ENCODE data around the gene ALLC. TPM values are rescaled to one million over a fixed set of nuclear protein-coding genes. Genes with fewer than 3 reads are reported as not detected.
A peak's percentile ranks its signal among the peaks of the same experiment; 100 is the strongest.
"Not testable (repeated sequence)": the region's sequence is repeated elsewhere in the genome, so short reads cannot be mapped to it uniquely, and the experiment has no call there.

Gene ALLC
- total RNA-seq (not detected in 2 replicates), polyA plus RNA-seq (not detected in 2 replicates)

GRCh38 chr2:3657881-3658280, at the start of gene ALLC:
ALLC (plus strand) TSS chr2:3658200; CDS start chr2:3671158, 12,958 bp downstream.
- Histone ChIP-seq H3K9me3 (ENCODE audit: low read depth) (no peaks in the 10 kb centered on the region), H3K4me3 (no peak within 1 kb of the TSS), H3K27me3 (no peaks in the 10 kb centered on the region), H3K36me3 (no peaks in the 10 kb centered on the region), H3K27ac (peak within 1 kb of the TSS; percentile 65), H3K4me1 (ENCODE audit: low read depth) (peaks cover 21% of the 10 kb centered on the region)
- no peak for DNase-seq (ENCODE audit: low read depth in 1 of 2, low spot score in 1 of 2)
- TF ChIP-seq, protein P1, sequence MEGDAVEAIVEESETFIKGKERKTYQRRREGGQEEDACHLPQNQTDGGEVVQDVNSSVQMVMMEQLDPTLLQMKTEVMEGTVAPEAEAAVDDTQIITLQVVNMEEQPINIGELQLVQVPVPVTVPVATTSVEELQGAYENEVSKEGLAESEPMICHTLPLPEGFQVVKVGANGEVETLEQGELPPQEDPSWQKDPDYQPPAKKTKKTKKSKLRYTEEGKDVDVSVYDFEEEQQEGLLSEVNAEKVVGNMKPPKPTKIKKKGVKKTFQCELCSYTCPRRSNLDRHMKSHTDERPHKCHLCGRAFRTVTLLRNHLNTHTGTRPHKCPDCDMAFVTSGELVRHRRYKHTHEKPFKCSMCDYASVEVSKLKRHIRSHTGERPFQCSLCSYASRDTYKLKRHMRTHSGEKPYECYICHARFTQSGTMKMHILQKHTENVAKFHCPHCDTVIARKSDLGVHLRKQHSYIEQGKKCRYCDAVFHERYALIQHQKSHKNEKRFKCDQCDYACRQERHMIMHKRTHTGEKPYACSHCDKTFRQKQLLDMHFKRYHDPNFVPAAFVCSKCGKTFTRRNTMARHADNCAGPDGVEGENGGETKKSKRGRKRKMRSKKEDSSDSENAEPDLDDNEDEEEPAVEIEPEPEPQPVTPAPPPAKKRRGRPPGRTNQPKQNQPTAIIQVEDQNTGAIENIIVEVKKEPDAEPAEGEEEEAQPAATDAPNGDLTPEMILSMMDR (IDR thresholded peaks at IDR 0.05; ENCODE audit: low read depth, low read length): no peak

DNA sequence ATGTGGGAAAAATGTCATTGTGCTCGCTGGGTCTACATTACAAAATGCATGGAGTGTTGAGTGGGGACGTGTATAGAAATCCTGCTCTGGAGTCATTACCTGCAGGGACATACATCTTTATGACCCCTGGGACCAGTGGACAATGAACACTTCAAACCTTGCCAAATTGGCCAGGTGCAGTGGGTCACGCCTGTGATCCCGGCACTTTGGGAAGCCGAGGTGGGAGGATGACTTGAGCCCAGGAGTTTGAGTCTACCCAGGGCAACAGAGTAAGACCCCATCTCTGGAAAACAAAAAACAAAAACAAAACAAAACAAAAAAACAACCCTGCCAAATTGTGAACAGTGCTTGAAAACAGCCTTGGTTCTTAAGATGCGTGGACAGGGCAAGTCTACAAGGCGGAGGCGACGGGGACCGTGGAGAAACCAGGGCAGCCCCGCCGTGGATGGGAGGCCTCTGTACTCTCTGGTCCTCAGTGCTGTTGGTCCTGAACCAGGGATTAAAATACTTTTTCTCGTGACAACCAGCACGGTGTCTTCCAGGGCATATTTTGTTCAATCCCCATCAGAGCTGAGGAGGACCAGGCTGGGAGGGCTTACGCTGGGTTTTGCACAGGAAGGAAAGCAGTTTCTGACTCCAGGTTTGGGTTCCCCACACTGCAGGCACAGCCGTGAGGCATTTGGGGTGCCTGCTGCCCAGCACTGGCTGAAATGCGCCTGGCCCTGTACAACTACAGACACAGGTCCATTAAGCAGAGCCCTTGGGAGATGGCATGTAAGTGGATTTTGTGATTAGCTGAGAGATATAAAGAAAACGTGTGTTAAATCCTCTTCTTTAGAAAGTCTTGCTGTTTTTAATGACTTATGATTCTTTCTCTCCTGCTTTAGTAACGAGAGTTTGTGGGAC, 49.4 kb upstream of the ALLC start:
- Histone ChIP-seq H3K36me3 (no peaks in the 10 kb centered on the region), H3K27ac (no peak overlapping the region), H3K4me3 (no peak overlapping the region), H3K4me1 (ENCODE audit: low read depth) (peaks cover 9% of the 10 kb centered on the region), H3K27me3 (no peaks in the 10 kb centered on the region), H3K9me3 (ENCODE audit: low read depth) (no peaks in the 10 kb centered on the region)
- DNase-seq (ENCODE audit: low read depth in 1 of 2, low spot score in 1 of 2): no peak
- TF ChIP-seq, protein P1 (IDR thresholded peaks at IDR 0.05; ENCODE audit: low read depth, low read length): no peak

- H3K9me3 ChIP-seq (ENCODE audit: low read depth); H3K4me1 ChIP-seq (ENCODE audit: low read depth); H3K27me3 ChIP-seq; H3K36me3 ChIP-seq; H3K27ac ChIP-seq; H3K4me3 ChIP-seq; DNase-seq (ENCODE audit: low read depth in 1 of 2, low spot score in 1 of 2): not testable (repeated sequence)
These were observed 48.7 kb upstream of the ALLC start for GRCh38 chr2:3609279-3609673.

DNA sequence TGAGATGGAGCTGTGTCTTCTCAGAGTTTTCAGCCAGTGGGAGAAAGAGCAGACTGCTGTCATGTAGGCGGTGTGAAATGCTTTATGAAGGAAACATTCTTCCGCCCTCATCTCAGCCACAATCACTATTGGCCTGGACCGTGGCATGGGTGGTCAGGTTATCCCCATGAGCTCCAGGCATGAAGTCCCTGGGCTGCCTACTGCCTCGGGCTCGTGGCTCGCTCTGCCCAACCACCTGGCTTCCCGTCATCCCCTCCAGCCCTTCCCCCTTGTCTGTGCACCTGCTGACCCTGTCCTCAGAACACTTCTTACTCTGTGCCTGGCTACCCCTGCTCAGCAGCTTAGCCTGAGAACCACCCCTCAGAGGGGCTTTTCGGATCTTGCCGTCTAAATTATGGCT, 47.6 kb upstream of the ALLC start:
- no peak for DNase-seq (ENCODE audit: low read depth in 1 of 2, low spot score in 1 of 2)
- no peaks in the 10 kb centered on the region for H3K9me3 ChIP-seq (ENCODE audit: low read depth)
- H3K27ac ChIP-seq: no peak overlapping the region
- no peaks in the 10 kb centered on the region for H3K27me3 ChIP-seq
- TF ChIP-seq, protein P1 (IDR thresholded peaks at IDR 0.05; ENCODE audit: low read depth, low read length): no peak
- no peaks in the 10 kb centered on the region for H3K36me3 ChIP-seq
- no peaks in the 10 kb centered on the region for H3K4me1 ChIP-seq (ENCODE audit: low read depth)
- no peak overlapping the region for H3K4me3 ChIP-seq

- Histone ChIP-seq H3K4me1 (ENCODE audit: low read depth) (no peaks in the 10 kb centered on the region), H3K9me3 (ENCODE audit: low read depth) (no peaks in the 10 kb centered on the region), H3K27me3 (no peaks in the 10 kb centered on the region), H3K4me3 (no peak overlapping the region), H3K27ac (no peak overlapping the region), H3K36me3 (no peaks in the 10 kb centered on the region)
- no peak for DNase-seq (ENCODE audit: low read depth in 1 of 2, low spot score in 1 of 2)
- TF ChIP-seq, protein P1 (IDR thresholded peaks at IDR 0.05; ENCODE audit: low read depth, low read length): no peak
These were observed 47.0 kb upstream of the ALLC start for GRCh38 chr2:3610881-3611505.

DNA sequence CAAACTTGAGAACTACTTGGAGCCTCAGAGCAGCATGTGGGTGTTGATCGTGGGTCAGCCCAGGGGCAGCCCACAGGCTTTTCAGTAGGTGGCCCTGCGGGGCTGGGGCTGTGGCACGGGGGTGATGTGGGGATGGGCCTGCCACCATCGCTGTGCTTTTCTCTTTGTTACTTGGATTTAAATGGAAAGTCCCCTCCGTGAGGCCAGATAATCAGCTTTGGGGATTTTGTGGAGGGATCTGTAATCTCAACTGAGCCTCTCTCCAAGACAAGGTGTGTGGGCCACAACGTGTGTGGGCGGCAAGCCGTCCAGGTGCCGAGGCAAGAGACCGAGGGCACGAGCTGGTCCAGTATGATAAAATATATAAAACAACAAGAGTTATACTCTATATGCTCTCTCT, 46.4 kb upstream of the ALLC start:
- Histone ChIP-seq H3K4me1 (ENCODE audit: low read depth) (no peaks in the 10 kb centered on the region), H3K4me3 (no peak overlapping the region), H3K27me3 (no peaks in the 10 kb centered on the region), H3K36me3 (no peaks in the 10 kb centered on the region), H3K27ac (no peak overlapping the region), H3K9me3 (ENCODE audit: low read depth) (no peaks in the 10 kb centered on the region)
- DNase-seq (ENCODE audit: low read depth in 1 of 2, low spot score in 1 of 2): no peak
- TF ChIP-seq, protein P1 (IDR thresholded peaks at IDR 0.05; ENCODE audit: low read depth, low read length): no peak

Measured in cardiac muscle cell (in vitro differentiated cells and primary cell).